GM19193 (cell line): ENCODE data around the gene KCNK10.

Experiments
- POLR2A ChIP-seq: IDR thresholded peaks from 4 replicates; pipeline ENCODE4 v1.6.1; 2011; ENCODE audit not compliant: insufficient read depth, insufficient read length; ENCODE audit errors: extremely low read depth

Gene KCNK10

DNA sequence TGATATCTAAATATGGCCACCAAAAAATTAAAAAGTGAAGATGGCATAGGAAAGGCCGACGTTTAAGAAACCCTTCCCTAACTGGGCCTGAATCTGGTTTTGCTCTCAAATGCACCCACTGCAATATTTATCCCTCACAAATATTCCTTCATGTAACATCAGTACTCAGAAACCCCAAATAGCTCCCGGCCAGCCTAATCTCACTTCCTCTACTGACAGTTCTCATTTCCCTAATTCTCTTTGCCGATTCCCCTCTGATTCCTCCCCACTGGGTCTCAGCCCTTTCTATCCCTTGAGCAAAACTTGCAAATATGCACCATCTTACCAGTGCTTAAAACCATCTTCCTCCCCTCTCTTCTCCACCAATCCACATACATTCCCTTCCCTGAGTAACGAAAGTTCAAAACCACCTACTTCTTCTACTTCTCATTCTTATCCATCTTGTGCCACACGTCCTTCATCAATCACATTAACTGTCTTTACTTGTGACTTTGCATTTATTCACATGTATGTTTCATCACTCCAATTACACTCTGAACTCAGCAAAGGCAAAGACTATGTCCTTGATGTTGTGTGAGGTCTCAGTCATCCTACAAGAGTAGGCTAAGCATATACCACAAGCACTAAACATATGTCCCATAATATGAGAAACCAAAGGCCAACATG is 23.1 kb downstream of the KCNK10 start:
- no peak for TF ChIP-seq POLR2A

DNA sequence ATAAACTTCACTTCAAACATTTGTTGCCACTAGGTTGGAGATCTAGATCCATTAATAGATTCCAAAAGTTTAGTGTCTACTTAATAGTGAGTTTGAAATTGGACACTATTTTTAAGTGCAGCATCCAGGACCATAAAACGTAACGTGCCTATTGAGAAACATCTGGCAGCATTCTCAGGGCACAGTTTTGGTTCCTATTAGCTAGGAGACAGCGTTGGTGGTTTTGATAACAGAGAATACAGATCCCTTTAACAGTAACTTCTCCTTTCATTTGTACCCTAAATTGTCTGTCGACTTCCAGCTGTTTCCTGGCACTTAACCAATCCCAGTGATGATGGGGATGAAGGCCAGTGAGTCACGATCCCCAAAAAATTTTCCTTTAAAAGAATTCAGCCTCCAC is 25.8 kb downstream of the KCNK10 start:
- TF ChIP-seq POLR2A = no peak

DNA sequence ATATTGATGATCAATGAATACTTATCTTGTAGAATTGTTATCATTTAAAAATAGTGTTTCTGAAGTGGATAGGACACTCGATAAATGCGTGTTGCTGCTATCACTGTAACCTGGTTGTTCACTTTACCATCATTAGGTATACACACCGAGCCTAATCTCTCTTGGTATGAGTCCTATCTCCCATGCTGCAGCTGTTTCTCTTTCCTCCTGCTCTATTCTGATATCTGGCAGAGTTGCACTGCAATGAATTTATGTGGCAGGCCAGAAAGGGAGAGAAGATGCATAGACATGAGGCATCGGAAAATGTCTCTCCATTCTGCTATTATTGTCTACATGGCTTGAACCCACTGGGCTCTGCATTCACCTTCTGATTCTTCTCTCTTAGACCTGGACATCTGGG is 26.7 kb downstream of the KCNK10 start:
- no peak for TF ChIP-seq POLR2A

DNA sequence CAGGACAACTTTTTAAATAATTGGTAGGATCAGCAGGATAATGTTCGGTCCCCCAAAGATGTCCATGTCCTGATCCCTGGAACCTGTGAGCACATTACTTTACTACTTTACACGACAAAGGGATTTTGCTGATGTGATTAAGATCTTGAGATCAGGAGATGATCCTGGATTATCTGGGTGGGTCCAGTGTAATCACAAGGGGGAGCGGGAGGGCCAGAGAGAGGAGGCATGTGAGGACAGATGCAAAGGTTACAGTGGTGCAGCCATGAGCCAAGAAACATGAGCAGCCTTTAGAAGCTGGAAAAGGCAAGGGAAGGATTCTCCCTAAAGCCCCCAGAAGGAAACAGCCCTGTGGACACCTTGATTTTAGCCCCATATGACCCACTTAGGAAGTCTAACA is 33.1 kb downstream of the KCNK10 start:
- TF ChIP-seq POLR2A = no peak

DNA sequence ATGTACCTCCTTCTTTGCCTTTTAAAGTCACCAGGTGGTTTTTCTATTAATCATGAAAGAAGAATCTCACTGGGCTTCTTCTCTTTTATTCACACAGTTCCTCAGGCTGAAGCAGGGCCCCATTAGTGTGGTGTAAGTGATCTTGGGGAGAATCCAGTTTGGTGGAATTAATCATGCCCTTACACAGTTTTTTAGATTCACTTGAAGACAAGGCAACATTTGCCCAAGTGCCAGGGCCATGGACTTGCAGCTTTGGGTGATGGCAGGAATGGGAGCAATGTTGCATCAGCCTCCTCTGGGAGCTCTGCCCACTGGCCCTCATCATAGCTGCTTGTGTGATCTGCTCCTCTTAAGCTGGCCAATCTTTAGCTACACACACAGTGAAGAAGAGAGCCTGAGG is 33.8 kb downstream of the KCNK10 start:
- no peak for TF ChIP-seq POLR2A

DNA sequence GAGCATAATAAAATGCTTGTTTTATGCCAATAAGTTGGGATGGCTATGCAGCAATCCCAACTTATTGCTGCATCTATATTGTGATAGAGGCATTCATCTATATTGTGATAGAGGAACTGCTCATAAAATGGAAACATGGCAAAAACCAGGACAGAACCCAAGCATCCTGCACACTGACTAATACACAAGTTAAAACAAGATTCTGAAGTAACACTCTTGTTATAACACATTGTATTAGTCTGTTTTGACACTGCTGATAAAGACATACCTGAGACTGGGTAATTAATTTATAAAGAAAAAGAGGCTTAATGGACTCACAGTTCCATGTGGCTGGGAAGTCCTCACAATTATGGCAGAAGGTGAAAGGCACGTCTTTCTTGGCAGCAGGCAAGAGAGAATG is 36.8 kb downstream of the KCNK10 start:
- no peak for TF ChIP-seq POLR2A

DNA sequence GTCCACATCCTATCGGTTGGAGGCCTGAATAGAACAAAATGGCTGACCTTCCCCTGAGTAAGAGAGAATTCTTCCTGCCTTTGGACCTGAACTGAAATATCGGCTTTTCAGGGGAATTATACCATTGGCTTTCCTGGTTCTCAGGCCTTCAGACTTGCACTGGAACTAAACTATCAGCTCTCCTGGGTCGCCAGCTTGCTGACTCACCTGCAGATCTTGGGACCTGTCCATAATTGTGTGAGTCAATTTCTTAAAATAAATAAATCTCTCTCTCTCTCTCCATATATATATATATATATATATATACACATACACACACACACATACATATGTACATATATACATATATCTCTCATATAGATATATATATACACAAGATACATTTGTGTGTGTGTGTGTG is 41.6 kb downstream of the KCNK10 start:
- TF ChIP-seq POLR2A = no peak

DNA sequence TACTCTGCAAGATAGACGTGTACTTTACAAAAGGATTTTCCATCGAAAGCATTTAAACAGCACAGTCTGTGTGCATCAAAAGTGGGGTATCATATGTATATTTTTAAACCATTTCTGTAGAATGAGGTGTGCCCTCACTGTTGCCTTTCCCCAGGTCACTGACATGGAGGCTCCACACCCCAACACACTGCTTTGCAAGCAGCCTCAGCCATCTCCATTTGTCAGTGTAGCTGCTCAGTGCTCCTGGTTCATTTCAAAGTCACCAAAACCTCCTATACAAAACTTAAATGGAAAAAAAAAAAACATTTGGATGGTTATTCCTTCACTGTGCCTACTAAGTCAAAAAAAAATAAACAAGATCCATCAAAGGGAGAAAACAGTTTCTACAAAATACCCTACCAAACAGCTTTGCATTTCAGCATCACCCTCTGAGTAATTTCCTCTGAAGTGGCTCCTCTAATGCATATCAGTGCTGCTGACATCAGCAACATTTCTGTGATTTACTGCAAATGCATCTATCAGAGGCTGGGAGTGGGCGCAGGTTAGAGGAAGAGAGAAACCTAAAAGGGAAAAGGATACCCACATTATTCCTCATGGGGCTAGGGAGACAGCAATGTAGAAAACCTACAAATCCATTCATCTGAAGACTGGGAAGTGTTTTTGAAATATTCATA is 46.0 kb downstream of the KCNK10 start:
- no peak for TF ChIP-seq POLR2A

DNA sequence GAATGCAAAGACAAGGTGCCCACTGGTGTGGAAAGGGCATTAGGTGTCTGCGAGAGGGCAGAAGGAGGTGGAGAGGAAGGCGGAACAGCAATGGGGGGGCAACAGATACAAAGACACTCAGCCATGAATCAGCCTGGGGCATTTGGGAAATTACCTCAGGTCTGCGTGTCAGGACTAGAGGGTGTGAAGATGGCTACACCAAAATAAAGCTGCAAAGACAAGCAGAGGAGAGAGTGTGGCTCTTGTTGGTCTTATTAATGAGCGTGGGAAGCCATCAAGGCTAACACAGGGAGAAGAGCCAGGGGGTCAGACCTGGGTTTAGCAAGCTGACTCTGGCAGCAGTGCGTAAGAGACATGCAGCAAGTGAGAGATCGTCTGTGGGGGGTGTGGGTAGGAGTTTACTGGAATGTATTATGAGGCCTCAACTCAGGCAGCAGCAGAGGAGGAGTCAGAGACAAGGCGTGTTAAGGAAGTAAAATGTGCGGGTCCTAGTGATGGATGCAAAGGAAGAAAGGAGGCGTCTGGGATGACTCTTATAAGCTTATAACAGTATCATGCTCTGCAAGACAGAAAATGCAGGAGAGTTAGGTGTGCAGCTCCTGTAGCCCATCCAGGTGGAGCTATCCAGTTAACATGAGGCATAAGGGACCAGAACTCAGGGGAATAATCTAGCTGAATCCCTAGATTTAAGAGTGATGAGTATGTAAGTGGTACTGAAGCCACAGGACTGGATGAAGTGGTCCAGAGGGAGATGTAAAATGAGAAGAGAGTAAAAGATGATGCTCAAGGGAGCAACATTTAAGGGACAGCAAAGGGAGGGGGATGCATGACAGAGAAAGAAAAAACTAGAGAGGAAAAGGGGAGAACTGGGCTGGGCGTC is 50.4 kb downstream of the KCNK10 start:
- TF ChIP-seq POLR2A = no peak

DNA sequence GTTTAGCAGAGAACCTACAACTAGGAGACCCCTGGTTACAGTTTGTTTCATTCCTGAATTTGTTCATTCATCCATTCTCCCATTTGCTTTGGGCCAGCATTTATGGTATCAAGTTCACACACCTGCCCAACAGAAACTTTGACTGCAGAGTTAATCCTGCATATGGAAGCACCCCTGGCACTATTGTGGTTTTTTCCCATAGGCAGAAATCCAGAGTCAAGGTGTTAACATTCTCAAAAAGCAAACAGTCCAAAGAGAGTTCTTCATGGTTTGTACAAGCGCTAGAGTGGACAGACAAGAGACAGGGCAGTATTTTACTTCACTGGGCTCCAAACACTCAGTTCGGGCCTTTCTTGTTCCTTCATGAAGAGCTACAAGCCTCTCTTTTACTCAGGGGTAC is 51.9 kb downstream of the KCNK10 start:
- TF ChIP-seq POLR2A = no peak

DNA sequence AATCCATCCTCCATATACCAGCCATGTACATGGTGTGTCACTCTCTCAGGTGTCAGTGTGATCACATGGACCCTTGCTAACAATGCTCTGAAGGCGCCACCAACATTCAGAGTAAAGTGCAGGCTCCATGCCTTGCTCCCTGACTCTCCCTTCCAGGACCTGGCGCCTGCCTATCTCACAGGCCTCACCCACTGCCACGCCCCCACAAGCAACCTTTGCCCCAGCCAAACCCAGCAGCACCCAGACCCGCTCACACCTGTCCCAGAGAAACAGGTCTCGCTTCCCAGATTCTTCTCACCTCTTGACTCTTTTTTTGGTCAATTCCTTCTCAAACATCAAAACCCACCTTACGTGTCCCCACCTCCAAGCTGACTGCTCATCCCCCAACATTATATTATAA is 52.3 kb downstream of the KCNK10 start:
- no peak for TF ChIP-seq POLR2A

DNA sequence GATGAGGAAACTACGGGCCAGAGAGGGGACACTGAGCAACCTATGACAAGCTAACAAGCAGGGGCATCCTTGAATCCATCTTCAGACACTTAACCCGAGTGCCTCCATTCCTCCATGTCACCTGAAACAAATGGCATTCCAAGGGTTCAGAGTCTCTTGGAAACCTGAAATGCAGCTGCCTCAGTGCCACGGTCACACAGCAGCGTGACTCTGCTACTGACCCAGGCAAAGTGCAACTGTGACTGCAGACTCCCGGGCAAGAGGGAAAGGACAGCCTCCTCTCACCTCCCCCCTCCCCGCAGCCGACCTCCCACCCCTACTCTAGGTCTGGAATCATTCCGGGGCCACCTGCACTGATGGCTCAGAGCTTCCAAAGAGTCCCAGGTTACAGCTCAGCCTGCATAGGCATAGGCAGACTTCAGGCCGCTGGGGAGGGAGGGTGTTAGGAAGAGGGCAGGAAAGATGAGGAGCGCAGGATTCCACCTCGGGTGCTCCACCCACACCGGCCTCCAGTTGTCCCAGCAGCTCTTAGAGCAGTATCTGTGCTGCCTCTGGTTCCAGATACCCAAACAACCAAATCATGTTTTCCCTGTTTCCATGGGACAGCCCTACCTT is 53.2 kb downstream of the KCNK10 start:
- no peak for TF ChIP-seq POLR2A

DNA sequence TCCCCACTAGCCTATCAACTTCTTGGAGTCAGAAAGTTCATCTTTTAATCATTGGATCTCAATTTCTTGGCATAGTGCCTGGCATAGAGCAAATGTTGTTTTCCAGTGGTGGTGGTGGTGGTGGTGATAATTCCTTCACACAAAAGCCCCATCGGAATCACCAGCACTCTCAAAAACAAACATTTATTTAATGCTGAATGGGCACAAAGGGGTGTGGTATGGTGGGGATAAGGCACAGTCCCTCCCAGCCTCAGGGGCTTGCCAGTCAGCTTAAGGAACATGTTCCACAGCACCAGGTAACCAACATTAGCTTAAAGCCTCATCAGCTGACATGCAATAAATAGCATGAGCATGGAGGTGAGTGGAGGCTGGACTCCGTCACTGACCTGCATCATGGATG is 56.6 kb downstream of the KCNK10 start:
- no peak for TF ChIP-seq POLR2A

DNA sequence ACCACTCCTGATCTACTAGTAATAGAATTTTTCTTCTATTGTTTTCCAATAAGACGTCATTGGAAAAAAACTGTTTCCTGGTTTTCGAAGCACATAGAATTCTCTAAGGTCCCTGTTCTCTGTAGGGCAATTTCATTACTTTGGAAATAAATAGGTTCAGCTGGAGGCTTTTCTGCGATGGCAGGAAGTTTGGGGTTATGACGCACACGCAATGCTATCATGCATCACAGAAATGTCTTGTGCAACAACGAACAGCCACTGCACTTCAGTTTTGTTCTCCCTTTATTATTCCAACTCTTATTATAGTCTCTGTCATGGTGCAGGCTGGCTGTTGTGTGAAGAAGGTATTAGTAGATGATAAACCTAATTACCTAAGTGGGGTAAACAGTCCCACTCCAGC is 59.0 kb downstream of the KCNK10 start:
- TF ChIP-seq POLR2A = no peak

DNA sequence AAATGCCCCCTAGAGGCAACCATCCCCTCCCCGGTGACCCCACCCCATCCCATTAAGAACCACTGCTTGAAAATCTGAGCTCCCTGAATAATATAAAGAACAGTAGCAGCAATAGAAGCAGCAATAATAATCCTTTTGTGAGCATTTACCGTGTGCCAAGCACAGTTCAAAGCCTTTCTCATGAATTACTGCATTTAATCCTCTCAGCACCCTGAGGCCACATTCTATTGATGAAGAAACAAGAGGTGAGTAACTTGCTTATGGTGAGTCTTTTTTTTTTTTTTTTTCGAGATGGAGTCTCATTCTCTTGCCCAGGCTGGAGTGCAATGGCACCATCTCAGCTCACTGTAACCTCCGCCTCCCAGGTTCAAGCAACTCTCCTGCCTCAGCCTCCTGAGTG is 65.0 kb downstream of the KCNK10 start:
- no peak for TF ChIP-seq POLR2A

DNA sequence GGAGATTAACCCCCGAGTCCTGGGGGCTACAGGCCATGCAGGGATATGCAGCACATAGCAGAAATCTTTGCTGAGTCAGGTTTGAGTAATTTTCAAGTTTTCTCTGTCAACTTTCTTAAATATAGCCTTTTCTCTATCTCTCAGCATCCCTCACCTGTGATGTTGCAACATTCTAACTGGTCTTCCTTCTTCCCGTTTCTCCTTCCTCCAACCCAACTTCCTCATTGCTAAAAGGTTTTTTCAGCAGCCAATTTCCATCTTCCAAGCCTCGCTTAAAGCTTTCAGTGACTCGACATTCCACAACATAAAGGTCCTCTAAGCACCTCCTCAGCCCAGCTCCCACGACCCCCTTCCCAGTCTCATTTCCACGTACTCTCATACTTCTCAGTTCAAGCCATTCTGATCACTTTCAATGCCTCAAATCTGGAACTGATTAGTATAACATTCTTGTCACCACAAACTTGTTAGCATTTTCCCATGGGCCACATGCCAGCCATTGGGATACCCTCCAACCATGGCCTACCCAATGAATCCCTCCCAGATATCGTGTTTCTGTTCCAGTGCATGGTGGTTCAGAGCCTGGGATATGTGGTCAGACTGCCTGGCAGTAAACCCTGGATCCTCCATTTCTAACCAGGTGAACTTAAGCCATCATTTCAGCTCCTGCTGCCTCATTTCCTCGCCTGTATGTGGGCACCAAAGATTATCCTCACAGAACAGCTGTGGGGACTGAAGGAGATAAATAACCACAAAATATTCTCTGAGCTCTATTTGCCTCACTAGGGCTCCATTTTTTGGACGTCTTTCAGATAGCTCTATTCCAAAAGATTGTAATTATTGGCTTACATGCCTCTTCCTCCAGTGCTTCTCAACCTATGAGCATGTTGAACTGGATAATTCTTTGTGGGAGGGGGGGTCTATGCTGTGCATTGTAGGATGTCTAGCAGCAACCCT is 65.8 kb downstream of the KCNK10 start:
- TF ChIP-seq POLR2A = no peak
